HCT116 (cell line): ENCODE results near the gene DIAPH3. TPM values are rescaled to one million over a fixed set of nuclear protein-coding genes. Genes with fewer than 3 reads are reported as not detected.

Experiments
- ATAC-seq: fragments of 200-7000 bp; cut with Tn5 transposase; 2 replicates; pipeline ENCODE4 v1.9.1; 2020; ENCODE audit warnings: mild to moderate bottlenecking, moderate library complexity
- BruUV-seq: library from RNA; stranded (reverse); fragments of 400-500 nt; replicated peaks from 2 replicates; lab custom pipeline; 2021; lab: Mats Ljungman, UMichigan
- CTCF ChIA-PET: fragments of 300-600 bp; sonication (Branson Sonifier 250); formaldehyde crosslinking; loops from one replicate; lab custom pipeline; 2021; ENCODE audit warnings: antibody characterized with exemption; lab: Charles Lee
- POLR2A ChIA-PET: fragments of 300-600, 350-600 bp; sonication (Branson Sonifier 250); formaldehyde crosslinking; loops from one replicate; lab custom pipeline; 2021; ENCODE audit warnings: antibody characterized with exemption; lab: Charles Lee
- RAD21 ChIA-PET, 2 experiments: fragments of 300-600 bp; sonication (Branson Sonifier 250); formaldehyde crosslinking; loops; one replicate each; lab custom pipeline; 2023; ENCODE audit warnings: low total read pairs in 2 of 2; ENCODE audit not compliant: uncharacterized antibody in 2 of 2, unreplicated experiment in 2 of 2, low non-redundant PET in 1 of 2; lab: Charles Lee
- DNase-seq: peaks from one replicate; pipeline ENCODE4 v3.0.0-alpha.2; 2010; ENCODE audit warnings: low read depth, low spot score
- H2AFZ ChIP-seq: fragments of 200-600 bp; shearing (Covaris generic), sonication (generic); 2 replicates; pipeline ENCODE4 v1.6.1; 2017; ENCODE audit warnings: low read depth, mixed run types, mixed read lengths, antibody characterized with exemption, low read length; ENCODE audit not compliant: poor library complexity, severe bottlenecking
- H3K27ac ChIP-seq: 2 replicates; pipeline ENCODE4 v1.5.1; 2012; ENCODE audit warnings: low read depth, low read length
- H3K27me3 ChIP-seq: fragments of 200-600 bp; sonication (generic); 2 replicates; pipeline ENCODE4 v1.6.1; 2016; ENCODE audit warnings: mixed run types, low read length, mixed read lengths; ENCODE audit not compliant: insufficient read depth
- H3K36me3 ChIP-seq, 2 experiments: fragments of 200-500 bp in 1 of 2; fragments of 200-600 bp in 1 of 2; sonication (Bioruptor generic) in 1 of 2; sonication (generic) in 1 of 2; 2 replicates each; pipeline versions ENCODE4 v1.5.1 to v1.6.1; 2014 to 2016; ENCODE audit warnings: low read length in 2 of 2, inconsistent platforms in 1 of 2, mixed read lengths in 1 of 2, mixed run types in 1 of 2; ENCODE audit not compliant: insufficient read depth in 2 of 2, control insufficient read depth in 1 of 2
- H3K4me1 ChIP-seq, 2 experiments: fragments of 200-600 bp in 1 of 2; sonication (generic) in 1 of 2; 2 replicates each; pipeline versions ENCODE4 v1.5.1 to v1.6.1; 2012 to 2017; ENCODE audit warnings: low read length in 2 of 2, inconsistent platforms in 1 of 2, mild to moderate bottlenecking in 1 of 2, mixed read lengths in 1 of 2, mixed run types in 1 of 2, moderate library complexity in 1 of 2; ENCODE audit not compliant: insufficient read depth in 2 of 2, control insufficient read depth in 1 of 2
- H3K4me2 ChIP-seq: fragments of 200-600 bp; sonication (generic); 2 replicates; pipeline ENCODE4 v1.6.1; 2017; ENCODE audit warnings: mixed run types, low read length, mixed read lengths
- H3K4me3 ChIP-seq, 2 experiments: fragments of 200-600 bp in 1 of 2; sonication (generic) in 1 of 2; replicated peaks in 1 of 2; 2 replicates each; pipeline ENCODE4 v1.5.1; 2011 to 2016; ENCODE audit warnings: low read length in 2 of 2, control low read depth in 1 of 2, low read depth in 1 of 2, mild to moderate bottlenecking in 1 of 2, mixed read lengths in 1 of 2, mixed run types in 1 of 2
- H3K79me2 ChIP-seq: fragments of 200-600 bp; sonication (generic); 2 replicates; pipeline ENCODE4 v1.6.1; 2017; ENCODE audit warnings: mild to moderate bottlenecking, mixed run types, low read length, moderate library complexity, mixed read lengths; ENCODE audit not compliant: insufficient read depth
- H3K9ac ChIP-seq: fragments of 200-600 bp; sonication (generic); 2 replicates; pipeline ENCODE4 v1.6.1; 2016; ENCODE audit warnings: low read length, mixed read lengths
- H3K9me2 ChIP-seq: fragments of 200-600 bp; sonication (generic), shearing (Covaris generic); 2 replicates; pipeline ENCODE4 v1.6.1; 2017; ENCODE audit warnings: mixed run types, mild to moderate bottlenecking, moderate library complexity; ENCODE audit not compliant: insufficient read depth
- H3K9me3 ChIP-seq, 2 experiments: fragments of 200-500 bp in 1 of 2; fragments of 200-600 bp in 1 of 2; sonication (Bioruptor generic) in 1 of 2; sonication (generic) in 1 of 2; 2 replicates each; pipeline ENCODE4 v1.6.1; 2014 to 2017; ENCODE audit warnings: low read length in 2 of 2, mixed read lengths in 2 of 2, inconsistent platforms in 1 of 2, low read depth in 1 of 2, mild to moderate bottlenecking in 1 of 2, mixed run types in 1 of 2, moderate library complexity in 1 of 2; ENCODE audit not compliant: control insufficient read depth in 1 of 2, insufficient read depth in 1 of 2
- H4K20me1 ChIP-seq: fragments of 200-600 bp; sonication (generic), shearing (Covaris generic); 2 replicates; pipeline ENCODE4 v1.6.1; 2017; ENCODE audit warnings: mixed run types, mild to moderate bottlenecking, moderate library complexity; ENCODE audit not compliant: insufficient read depth
- CBX3 ChIP-seq: IDR thresholded peaks from 2 replicates; pipeline ENCODE4 v1.6.1; 2012; ENCODE audit warnings: low read depth
- EZH2phosphoT487 ChIP-seq: fragments of 200-600 bp; IDR thresholded peaks from 2 replicates; pipeline ENCODE4 v1.6.1; 2018; ENCODE audit warnings: antibody characterized with exemption, borderline replicate concordance
- MAX ChIP-seq: IDR thresholded peaks from 2 replicates; pipeline ENCODE4 v1.6.1; 2012
- REST ChIP-seq: IDR thresholded peaks from 2 replicates; pipeline ENCODE4 v1.6.1; 2012; ENCODE audit warnings: low read depth
- YY1 ChIP-seq: IDR thresholded peaks from 2 replicates; pipeline ENCODE4 v1.6.1; 2011; ENCODE audit warnings: low read length, low read depth, moderate library complexity, mild to moderate bottlenecking; ENCODE audit not compliant: insufficient replicate concordance; ENCODE audit errors: extremely low read depth
- intact Hi-C: fragments of 100-400 bp; cut with micrococcal nuclease; formaldehyde crosslinking; loops from 2 replicates; pipeline ENCODE4 v1.10.0; 2022
- total RNA-seq: library from RNA; stranded (reverse); gene quantifications from one replicate; pipeline ENCODE4 v1.2.1, GENCODE V29; 2021; ENCODE audit not compliant: unreplicated experiment

DIAPH3 gene
- total RNA-seq, 1 experiment from 2014 or later = 22.8 TPM

GRCh38 chr13:60118696-60119400 lies 44.9 kb downstream of the DIAPH3 start:
- Histone ChIP-seq H3K9me2 (no peaks in the 10 kb centered on the region), H3K36me3 (0 out of 4 replicates have a peak, but pooled peaks cover 0 to 3% of the 10 kb centered on the region in 2 experiments), H3K4me2 (no peak overlapping the region)
- ATAC-seq = no peak
- no peak for TF ChIP-seq YY1
- TF ChIP-seq EZH2phosphoT487 = no peak
- TF ChIP-seq MAX = no peak
- TF ChIP-seq REST = no peak
- no peak for TF ChIP-seq CBX3
- TF ChIP-seq, all 23 proteins: peak for 0
- H3K27me3 ChIP-seq = no peaks in the 10 kb centered on the region
- no peaks in the 10 kb centered on the region for H4K20me1 ChIP-seq
- no peak overlapping the region for H3K4me3 ChIP-seq
- H2AFZ ChIP-seq = no peak overlapping the region
- no peak overlapping the region for H3K9ac ChIP-seq
- no TSS peak for BruUV-seq
- peaks cover 0 to 13% of the 10 kb centered on the region in 2 experiments; a peak in 2 of 4 replicates for H3K9me3 ChIP-seq
- intact Hi-C loops = no loop called here
- CTCF ChIA-PET = no interaction called here
- H3K4me1 ChIP-seq = no peaks in the 10 kb centered on the region
- peaks cover 34% of the 10 kb centered on the region for H3K79me2 ChIP-seq
- no peak for DNase-seq
- no peak overlapping the region for H3K27ac ChIP-seq
- POLR2A ChIA-PET = interaction anchor here (0.5 kb wide), 1 partner anchor 15 kb away, joined by 3 read pairs; no protein-coding TSS in a partner anchor
- RAD21 ChIA-PET = no interaction called here
